Adrenal gland (tissue), 12 donors: Measurements from ENCODE around the gene IGF2BP2. TPM values are rescaled to one million over a fixed set of nuclear protein-coding genes. Genes with fewer than 3 reads are reported as not detected.

Source experiments
- DNase-seq, 7 donors: peaks; one replicate each; pipeline ENCODE4 v3.0.0-alpha.2; 2019 to 2020
- H3K27ac ChIP-seq, 5 donors: fragments of 200-600 bp; sonication (generic) in 4 of 5; 1 replicate in 3 of 5; 2 replicates in 2 of 5; pipeline versions ENCODE4 v1.5.1 to v1.8.0; 2016 to 2020; ENCODE audit warnings: mild to moderate bottlenecking in 1 of 5
- H3K27me3 ChIP-seq: fragments of 200-600 bp; 2 replicates; pipeline ENCODE4 v1.8.0; 2021
- H3K36me3 ChIP-seq, 2 donors: fragments of 200-600 bp; replicated peaks in 1 of 2; 1 replicate in 1 of 2; 2 replicates in 1 of 2; pipeline versions ENCODE4 v1.5.1 to v1.8.0; 2018 to 2022
- H3K4me1 ChIP-seq, 2 donors: fragments of 200-600 bp; replicated peaks in 1 of 2; 1 replicate in 1 of 2; 2 replicates in 1 of 2; pipeline versions ENCODE4 v1.5.1 to v1.8.0; 2018 to 2021
- H3K4me3 ChIP-seq, 4 donors: fragments of 200-600 bp; sonication (generic) in 3 of 4; one replicate each; pipeline ENCODE4 v1.5.1; 2016 to 2018
- H3K9me3 ChIP-seq, 3 donors: fragments of 200-600 bp; sonication (generic) in 1 of 3; replicated peaks in 1 of 3; 1 replicate in 2 of 3; 2 replicates in 1 of 3; pipeline versions ENCODE4 v1.5.1 to v1.8.0; 2016 to 2021
- POLR2A ChIP-seq, 2 donors: fragments of 450-650 bp; IDR thresholded peaks; one replicate each; pipeline ENCODE4 v1.6.1; 2017; ENCODE audit warnings: antibody characterized with exemption in 2 of 2, mild to moderate bottlenecking in 2 of 2, moderate library complexity in 1 of 2
- WGBS, 4 donors: extraction: QIAGEN DNeasy Blood & Tissue Kit in 2 of 4; methylation state at CpG; one replicate each; pipeline versions ENCODE4 v1.1.5 to v1.1.7; 2013 to 2017; 5-methylcytosine and 5-hydroxymethylcytosine counted together
- intact Hi-C, 2 donors: fragments of 100-400 bp; cut with DNase I; formaldehyde crosslinking; loops; one replicate each; pipeline versions ENCODE4 v1.14.1 to v1.15.0; 2022 to 2023
- polyA plus RNA-seq, 3 donors: library from polyadenylated mRNA; stranded (reverse); fragments of 200-250 nt in 2 of 3; fragments of 350-450 nt in 1 of 3; fragmentation: Illumina TruSeq in 1 of 3; extraction: RNeasy Lipid Tissue Mini Kit (QIAGEN cat#74804) in 1 of 3; gene quantifications; one replicate each; pipeline ENCODE4 v1.2.3, GENCODE V29; 2013 to 2014
- total RNA-seq, 9 donors: library from RNA; depleted of rRNA in 4 of 9; stranded (reverse); fragments of >200 nt in 4 of 9; fragments of 120-200 nt in 1 of 9; fragmentation: NEBNext Ultra II Directional in 1 of 9; extraction: Animal tissue kit (Norgen Biotek cat#: 25700) in 1 of 9; gene quantifications; one replicate each; pipeline versions ENCODE4 v1.1.0 to v1.2.4, GENCODE V29; 2013 to 2023
- TF ChIP-seq, protein P1 (sequence below), 6 experiments: fragments of 450-650 bp in 4 of 6; fragments of 200-600 bp in 2 of 6; sonication (generic) in 1 of 6; IDR thresholded peaks; 1 replicate in 5 of 6; 2 replicates in 1 of 6; pipeline versions ENCODE4 v1.5.1 to v1.8.0; 2016 to 2021; ENCODE audit warnings: antibody characterized with exemption in 6 of 6, mild to moderate bottlenecking in 2 of 6, moderate library complexity in 1 of 6
- donor health status: healthy with polysubstance abuse.
- donor health status: Bipolar disorder and iron deficiency.
- donor health status: DM: yes; HTN: yes; CAD: no.
- donor health status: DM: no; HTN: no; CAD: no.
- donor health status: DM: no; HTN: no; CAD: no.
- donor health status: DM: yes; HTN: yes; CAD: no.

Gene IGF2BP2
- total and polyA plus RNA-seq, 12 donors, result 7.0 to 75.9 (median 17.9) TPM

DNA sequence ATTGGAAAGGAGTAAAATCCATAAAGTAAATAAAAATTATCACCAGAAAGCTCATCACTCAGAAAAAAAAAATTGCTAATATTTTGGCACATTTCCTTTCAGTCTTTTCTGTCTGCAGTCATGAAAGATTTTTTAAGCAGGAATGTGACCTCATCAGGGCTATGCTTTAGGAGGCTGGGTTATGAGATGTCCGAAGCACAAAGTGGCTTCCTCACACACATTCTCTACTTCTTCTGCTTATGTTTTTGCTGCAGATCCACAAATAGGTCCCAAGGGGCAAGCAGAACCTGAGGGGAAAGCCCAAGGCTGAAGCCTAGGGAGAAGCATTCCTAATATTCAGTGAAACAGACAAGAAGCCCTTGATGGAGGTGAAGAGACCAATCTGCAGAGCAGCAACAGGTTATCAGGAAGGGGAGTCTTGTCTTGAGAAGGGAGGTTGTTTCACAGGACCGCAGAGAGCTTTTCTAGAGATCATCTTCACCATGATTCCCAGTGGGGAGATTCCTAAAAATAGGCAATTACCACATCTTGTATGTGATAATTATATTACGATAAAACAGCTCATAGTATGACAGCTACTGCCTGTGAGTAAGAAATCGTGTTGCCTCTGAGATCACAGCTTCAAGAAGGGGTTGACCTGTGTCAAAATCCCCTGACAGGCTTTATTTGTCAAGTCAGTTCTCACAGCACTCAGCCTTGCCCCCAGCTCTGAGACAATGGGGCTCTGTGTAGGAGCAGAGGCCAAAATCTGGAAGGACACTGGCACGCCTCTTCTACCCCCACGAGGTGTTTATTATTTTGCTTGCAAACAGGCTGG, 60.5 kb downstream of the IGF2BP2 start:
- 32 to 38% (median 37%) methylated on average over 6 of the region's 6 CpGs for WGBS, 4 donors
- Histone ChIP-seq H3K4me3 (no peak overlapping the region), H3K27ac (peak overlapping the region in 2 of 5 donors; percentile 70 to 72), H3K4me1 (peaks cover 25 to 58% of the 10 kb centered on the region in 2 donors), H3K27me3 (no peaks in the 10 kb centered on the region), H3K36me3 (no peaks in the 10 kb centered on the region), H3K9me3 (no peaks in the 10 kb centered on the region)
- DNase-seq, result no peak
- TF ChIP-seq POLR2A (IDR thresholded peaks at IDR 0.05), result no peak
- intact Hi-C loops, result no loop called here

DNA sequence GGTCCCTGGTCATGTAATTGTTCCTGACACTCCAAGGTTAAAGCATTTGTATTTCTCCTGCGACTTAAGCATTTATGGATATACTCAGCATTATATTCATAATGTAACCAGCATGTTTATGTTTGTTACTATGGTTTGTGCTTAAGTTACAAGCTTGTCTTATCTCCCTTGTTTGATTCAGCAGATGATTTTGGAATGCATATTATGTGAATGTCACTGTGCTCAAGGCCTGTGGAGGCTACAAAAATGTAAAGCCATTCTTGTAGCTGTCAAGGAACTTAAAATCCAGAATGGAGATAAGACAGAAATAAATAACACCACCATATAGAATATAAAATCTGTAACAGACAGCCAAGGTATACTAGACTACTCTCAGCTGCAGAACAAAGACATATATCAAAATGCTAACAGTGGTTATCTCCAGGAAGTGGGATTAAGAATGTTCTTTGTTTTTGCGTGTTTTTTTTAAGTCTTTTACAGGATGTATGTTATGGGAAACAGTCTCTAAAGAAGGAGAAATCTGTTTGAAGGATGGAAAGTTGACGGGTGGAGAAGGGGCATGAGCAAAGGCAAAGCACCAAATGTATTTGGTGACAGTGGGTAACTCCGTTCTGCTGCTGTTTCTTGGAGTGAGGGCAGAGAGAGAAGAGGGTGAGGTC, 61.4 kb downstream of the IGF2BP2 start:
- no peak for TF ChIP-seq POLR2A (IDR thresholded peaks at IDR 0.05)
- TF ChIP-seq, protein P1, sequence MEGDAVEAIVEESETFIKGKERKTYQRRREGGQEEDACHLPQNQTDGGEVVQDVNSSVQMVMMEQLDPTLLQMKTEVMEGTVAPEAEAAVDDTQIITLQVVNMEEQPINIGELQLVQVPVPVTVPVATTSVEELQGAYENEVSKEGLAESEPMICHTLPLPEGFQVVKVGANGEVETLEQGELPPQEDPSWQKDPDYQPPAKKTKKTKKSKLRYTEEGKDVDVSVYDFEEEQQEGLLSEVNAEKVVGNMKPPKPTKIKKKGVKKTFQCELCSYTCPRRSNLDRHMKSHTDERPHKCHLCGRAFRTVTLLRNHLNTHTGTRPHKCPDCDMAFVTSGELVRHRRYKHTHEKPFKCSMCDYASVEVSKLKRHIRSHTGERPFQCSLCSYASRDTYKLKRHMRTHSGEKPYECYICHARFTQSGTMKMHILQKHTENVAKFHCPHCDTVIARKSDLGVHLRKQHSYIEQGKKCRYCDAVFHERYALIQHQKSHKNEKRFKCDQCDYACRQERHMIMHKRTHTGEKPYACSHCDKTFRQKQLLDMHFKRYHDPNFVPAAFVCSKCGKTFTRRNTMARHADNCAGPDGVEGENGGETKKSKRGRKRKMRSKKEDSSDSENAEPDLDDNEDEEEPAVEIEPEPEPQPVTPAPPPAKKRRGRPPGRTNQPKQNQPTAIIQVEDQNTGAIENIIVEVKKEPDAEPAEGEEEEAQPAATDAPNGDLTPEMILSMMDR (IDR thresholded peaks at IDR 0.05), result no peak
- H3K27me3 ChIP-seq, result no peaks in the 10 kb centered on the region
- no peak for DNase-seq
- peaks cover 25 to 66% of the 10 kb centered on the region in 2 donors for H3K4me1 ChIP-seq
- intact Hi-C loops, result no loop called here
- WGBS, 4 donors, result 40 to 51% (median 46%) methylated on average over 4 of the region's 4 CpGs
- H3K4me3 ChIP-seq, result no peak overlapping the region
- peak overlapping the region in 2 of 5 donors; percentile 24 to 72 for H3K27ac ChIP-seq
- H3K36me3 ChIP-seq, result no peaks in the 10 kb centered on the region
- no peaks in the 10 kb centered on the region for H3K9me3 ChIP-seq

DNA sequence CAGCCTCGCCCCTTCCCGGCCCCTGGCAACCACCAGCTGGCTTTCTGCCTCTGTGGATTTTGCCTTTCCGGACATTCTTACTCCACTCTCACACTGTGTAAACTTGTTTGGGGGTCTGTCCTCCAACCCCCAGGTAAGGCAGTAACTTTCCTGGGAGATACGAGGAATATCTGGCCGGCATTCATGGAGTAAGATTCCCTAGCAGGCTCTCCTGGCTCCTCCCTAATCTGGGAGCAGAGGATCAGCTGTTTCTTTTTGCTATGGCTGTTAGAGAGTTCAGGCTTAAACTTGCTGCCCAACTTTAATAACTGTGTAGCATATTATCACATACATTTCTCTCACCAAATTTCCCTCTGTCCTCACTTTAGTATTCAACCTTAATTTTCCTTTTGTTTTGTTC, 64.3 kb downstream of the IGF2BP2 start:
- TF ChIP-seq POLR2A (IDR thresholded peaks at IDR 0.05), result no peak
- TF ChIP-seq, protein P1 (IDR thresholded peaks at IDR 0.05), result no peak
- Histone ChIP-seq H3K27me3 (no peaks in the 10 kb centered on the region), H3K27ac (peak overlapping the region in 3 of 5 donors; percentile 4 to 33 (median 24)), H3K4me3 (peak overlapping the region in 1 of 4 donors; percentile 35), H3K9me3 (no peaks in the 10 kb centered on the region), H3K36me3 (no peaks in the 10 kb centered on the region), H3K4me1 (peaks cover 25 to 55% of the 10 kb centered on the region in 2 donors)
- no peak for DNase-seq
- intact Hi-C loops, result no loop called here
- 21 to 38% (median 29%) methylated on average over 5 of the region's 5 CpGs for WGBS, 4 donors

DNA sequence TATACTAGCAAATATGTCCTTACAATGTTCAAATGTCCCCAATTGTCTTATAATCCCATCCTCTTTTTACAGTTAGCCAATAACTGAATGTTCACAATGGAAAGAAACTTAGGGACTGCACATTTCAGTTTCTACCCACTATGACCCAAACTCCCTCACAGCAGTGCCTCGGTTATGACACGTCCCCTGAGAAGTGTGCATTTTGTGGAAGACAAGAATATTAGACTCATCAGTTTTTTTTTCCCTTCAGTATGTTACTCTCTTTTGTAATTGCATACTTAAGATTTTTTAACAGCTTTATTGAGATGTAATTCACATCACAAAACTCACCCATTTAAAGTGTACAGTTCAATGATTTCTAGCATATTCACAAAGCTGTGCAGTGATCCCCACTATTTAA, 64.8 kb downstream of the IGF2BP2 start:
- peak overlapping the region in 1 of 4 donors; percentile 35 for H3K4me3 ChIP-seq
- DNase-seq, result no peak
- H3K4me1 ChIP-seq, result peaks cover 25 to 52% of the 10 kb centered on the region in 2 donors
- WGBS, 4 donors, result 28 to 39% (median 37%) methylated on average over 2 of the region's 2 CpGs
- H3K9me3 ChIP-seq, result no peaks in the 10 kb centered on the region
- intact Hi-C loops, result no loop called here
- TF ChIP-seq, protein P1 (IDR thresholded peaks at IDR 0.05), result no peak
- TF ChIP-seq POLR2A (IDR thresholded peaks at IDR 0.05), result no peak
- H3K36me3 ChIP-seq, result no peaks in the 10 kb centered on the region
- H3K27me3 ChIP-seq, result no peaks in the 10 kb centered on the region
- peak overlapping the region in 3 of 5 donors; percentile 20 to 33 (median 24) for H3K27ac ChIP-seq
